Kidney capillary endothelial cell (primary cell): ENCODE data around the gene THPO.

Source experiments
- DNase-seq: peaks from one replicate; pipeline ENCODE4 v3.0.0-alpha.2; 2018; ENCODE audit warnings: low spot score

Gene THPO

GRCh38 chr3:184333700-184334099, 44.3 kb downstream of the THPO start:
- DNase-seq = no peak

GRCh38 chr3:184333190-184333589, 44.8 kb downstream of the THPO start:
- no peak for DNase-seq

- peak; percentile 95 for DNase-seq
Observed at GRCh38 chr3:184332370-184333090, 45.5 kb downstream of the THPO start.

- DNase-seq = no peak
Observed at GRCh38 chr3:184328516-184328915, 49.5 kb downstream of the THPO start.

GRCh38 chr3:184327171-184327570, 50.8 kb downstream of the THPO start:
- no peak for DNase-seq

- DNase-seq = no peak
Observed at GRCh38 chr3:184325715-184326369, 52.2 kb downstream of the THPO start.

- no peak for DNase-seq
Observed at GRCh38 chr3:184325269-184325668, 52.7 kb downstream of the THPO start.

- no peak for DNase-seq
Observed at GRCh38 chr3:184323696-184324095, 54.3 kb downstream of the THPO start.

- DNase-seq = no peak
Observed at GRCh38 chr3:184322731-184323487, 55.1 kb downstream of the THPO start.
